Body of pancreas (tissue), 4 donors: Measurements from ENCODE around the gene EDC4.

Experiments
- CTCF ChIP-seq, 7 experiments: fragments of 450-650 bp in 4 of 7; fragments of 200-600 bp in 3 of 7; sonication (generic) in 3 of 7; IDR thresholded peaks; one replicate each; pipeline ENCODE4 v1.5.1; 2016 to 2019; ENCODE audit warnings: antibody characterized with exemption in 7 of 7
- POLR2A ChIP-seq, 3 donors: fragments of 450-650 bp; IDR thresholded peaks; one replicate each; pipeline ENCODE4 v1.6.1; 2016; ENCODE audit warnings: antibody characterized with exemption in 3 of 3, mild to moderate bottlenecking in 2 of 3

DNA sequence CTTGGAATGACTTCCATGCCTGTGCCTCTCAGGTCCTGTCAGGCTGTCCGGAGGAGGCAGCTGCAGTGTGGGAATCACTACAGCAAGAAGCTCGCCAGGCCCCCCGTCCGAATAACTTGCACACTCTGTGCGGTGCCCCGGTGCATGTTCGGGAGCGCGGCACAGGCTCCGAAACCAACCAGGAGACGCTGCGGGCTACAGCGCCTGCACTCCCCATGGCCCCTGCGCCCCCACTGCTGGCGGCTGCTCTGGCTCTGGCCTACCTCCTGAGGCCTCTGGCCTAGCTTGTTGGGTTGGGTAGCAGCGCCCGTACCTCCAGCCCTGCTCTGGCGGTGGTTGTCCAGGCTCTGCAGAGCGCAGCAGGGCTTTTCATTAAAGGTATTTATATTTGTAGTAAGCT, 13.1 kb downstream of the EDC4 start:
- no peak for TF ChIP-seq POLR2A (IDR thresholded peaks at IDR 0.05)
- TF ChIP-seq CTCF (IDR thresholded peaks at IDR 0.05), result no peak
